GM19468 (cell line): ENCODE data around the gene GPD1L.

ENCODE experiments used
- ATAC-seq: cut with Tn5 transposase; IDR thresholded peaks from one replicate; pipeline ENCODE4 v1.9.1; 2021; ENCODE audit warnings: mild to moderate bottlenecking, moderate library complexity, moderate number of reproducible peaks; ENCODE audit not compliant: unreplicated experiment; ENCODE audit errors: extremely low read depth

GPD1L gene

GRCh38 chr3:32132121-32132520 is 25.7 kb downstream of the GPD1L start:
- no peak for ATAC-seq

GRCh38 chr3:32132706-32133105 is 26.3 kb downstream of the GPD1L start:
- no peak for ATAC-seq

GRCh38 chr3:32136703-32137102 is 30.3 kb downstream of the GPD1L start:
- ATAC-seq = no peak

GRCh38 chr3:32137870-32138269 is 31.4 kb downstream of the GPD1L start:
- ATAC-seq = no peak

GRCh38 chr3:32138545-32139104 is 32.2 kb downstream of the GPD1L start:
- ATAC-seq = no peak

GRCh38 chr3:32140943-32141342 is 34.5 kb downstream of the GPD1L start:
- ATAC-seq = no peak

GRCh38 chr3:32143849-32144757 is 37.7 kb downstream of the GPD1L start:
- ATAC-seq = peak; percentile 66

GRCh38 chr3:32146746-32147211 is 40.4 kb downstream of the GPD1L start:
- no peak for ATAC-seq

GRCh38 chr3:32147509-32147908 is 41.1 kb downstream of the GPD1L start:
- no peak for ATAC-seq

- no peak for ATAC-seq
Measured at GRCh38 chr3:32147933-32148332, 41.5 kb downstream of the GPD1L start.

- no peak for ATAC-seq
Measured at GRCh38 chr3:32148351-32148750, 41.9 kb downstream of the GPD1L start.

- no peak for ATAC-seq
Measured at GRCh38 chr3:32153414-32154204, 47.2 kb downstream of the GPD1L start.

- ATAC-seq = no peak
Measured at GRCh38 chr3:32154205-32154579, 47.8 kb downstream of the GPD1L start.

GRCh38 chr3:32155117-32155516 is 48.7 kb downstream of the GPD1L start:
- ATAC-seq = no peak

GRCh38 chr3:32157600-32158264 is 51.3 kb downstream of the GPD1L start:
- no peak for ATAC-seq

GRCh38 chr3:32160706-32161214 is 54.3 kb downstream of the GPD1L start:
- ATAC-seq = no peak

- ATAC-seq = no peak
Measured at GRCh38 chr3:32165442-32165841, 59.0 kb downstream of the GPD1L start.

GRCh38 chr3:32166654-32167053 is 60.2 kb downstream of the GPD1L start:
- no peak for ATAC-seq

GRCh38 chr3:32172420-32172819 is 66.0 kb downstream of the GPD1L start:
- ATAC-seq = no peak

- no peak for ATAC-seq
Measured at GRCh38 chr3:32175607-32176197, 69.3 kb downstream of the GPD1L start.
